ENCODE results near the gene MAN1C1. TPM values are rescaled to one million over a fixed set of nuclear protein-coding genes. Genes with fewer than 3 reads are reported as not detected.
A peak's percentile ranks its signal among the peaks of the same experiment; 100 is the strongest.

Gene MAN1C1
- polyA plus RNA-seq (ENCODE audit: insufficient read length) = 13.9 TPM
- long read RNA-seq, donor 1, full-length matches to known transcripts = 5 of 15 reads
- long read RNA-seq, donor 1, partial matches to known transcripts = 10 of 15 reads
- long read RNA-seq, donor 1, other reads (novel, unspliced or antisense) = 0 of 15 reads
- long read RNA-seq, donor 2, full-length matches to known transcripts = 6 of 29 reads
- long read RNA-seq, donor 2, partial matches to known transcripts = 23 of 29 reads
- long read RNA-seq, donor 2, other reads (novel, unspliced or antisense) = 0 of 29 reads
- long read RNA-seq, donor 3, full-length matches to known transcripts = 4 of 4 reads
- long read RNA-seq, donor 3, partial matches to known transcripts = 0 of 4 reads
- long read RNA-seq, donor 3, other reads (novel, unspliced or antisense) = 0 of 4 reads
- long read RNA-seq, donor 4, full-length matches to known transcripts = 1 of 1 reads
- long read RNA-seq, donor 4, partial matches to known transcripts = 0 of 1 reads
- long read RNA-seq, donor 4, other reads (novel, unspliced or antisense) = 0 of 1 reads
- long read RNA-seq, donor 5, full-length matches to known transcripts = 5 of 5 reads
- long read RNA-seq, donor 5, partial matches to known transcripts = 0 of 5 reads
- long read RNA-seq, donor 5, other reads (novel, unspliced or antisense) = 0 of 5 reads
- long read RNA-seq, donor 6, full-length matches to known transcripts = 4 of 1,511 reads
- long read RNA-seq, donor 6, partial matches to known transcripts = 1,484 of 1,511 reads
- long read RNA-seq, donor 6, other reads (novel, unspliced or antisense) = 23 of 1,511 reads
- long read RNA-seq, donor 7, full-length matches to known transcripts = 4 of 9 reads
- long read RNA-seq, donor 7, partial matches to known transcripts = 5 of 9 reads
- long read RNA-seq, donor 7, other reads (novel, unspliced or antisense) = 0 of 9 reads
- long read RNA-seq, donor 8, full-length matches to known transcripts = 2 of 2 reads
- long read RNA-seq, donor 8, partial matches to known transcripts = 0 of 2 reads
- long read RNA-seq, donor 8, other reads (novel, unspliced or antisense) = 0 of 2 reads

DNA sequence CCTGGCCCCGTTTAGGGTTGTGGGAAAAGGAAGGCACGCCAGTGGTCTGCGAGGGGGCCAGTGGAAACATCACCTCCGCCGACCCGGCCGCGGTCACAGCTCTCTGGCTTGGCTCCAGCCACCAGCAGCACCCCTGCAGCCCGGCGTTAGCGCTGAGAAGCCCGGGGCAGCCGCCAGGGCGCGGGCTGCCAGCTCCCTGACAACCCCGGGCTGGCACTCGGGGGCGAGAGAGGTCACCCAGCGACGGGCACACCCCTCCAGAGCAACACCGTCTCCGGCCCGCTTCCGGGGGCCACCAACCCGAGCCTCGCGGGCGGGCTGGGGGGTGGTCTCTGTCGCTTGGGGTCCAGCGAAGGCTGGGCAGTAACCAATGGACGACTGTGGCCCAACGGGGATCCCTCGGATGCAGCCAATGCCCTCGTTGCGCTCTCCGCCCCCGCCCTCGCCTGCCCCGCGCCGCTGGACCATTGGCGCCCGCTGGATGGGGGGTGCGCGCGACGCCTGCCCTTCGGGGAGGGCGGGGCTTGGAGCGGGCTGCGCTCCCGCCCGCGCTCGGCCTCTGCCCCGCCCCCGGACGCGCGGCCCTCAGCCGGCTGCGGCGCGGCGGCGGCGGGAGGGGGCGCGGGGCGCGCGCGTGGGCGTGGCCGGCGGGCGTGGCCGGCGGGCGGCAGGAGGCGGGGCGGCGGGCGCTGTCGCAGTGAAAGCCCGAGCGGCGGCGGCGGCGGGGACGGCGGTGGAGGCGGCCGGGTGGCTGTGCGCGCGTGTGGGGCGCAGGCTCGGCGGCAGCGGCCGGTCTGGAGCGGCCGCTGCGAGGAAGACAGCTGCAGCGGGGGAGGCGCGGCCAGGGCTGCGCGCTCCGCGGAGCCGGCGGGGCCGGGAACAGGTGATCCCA, at the start of gene MAN1C1:
TSS of gene MAN1C1 (plus strand) at position 697 of the 892 bp plus-strand sequence. CDS start 1,007 bp downstream, outside the sequence.
- DNase-seq = peak; percentile 83

DNA sequence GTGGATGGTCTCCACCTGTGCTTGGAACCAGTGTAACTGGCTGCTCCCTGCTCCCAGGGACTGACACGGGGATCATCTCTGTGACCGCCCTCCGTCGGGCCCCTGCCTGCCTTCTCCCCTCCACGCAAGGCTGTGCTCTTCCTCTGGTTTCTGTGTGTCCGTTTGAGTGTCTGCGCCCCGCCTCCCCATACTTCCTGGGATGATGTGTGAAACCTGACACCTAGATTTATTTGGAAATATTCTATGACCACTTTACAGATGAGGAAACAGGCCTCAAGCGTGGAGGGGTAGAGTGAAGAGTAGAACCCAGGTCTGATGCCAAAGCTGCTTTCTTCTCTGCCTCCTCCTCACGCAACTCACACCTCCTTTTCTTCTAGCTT, 48.9 kb upstream of the MAN1C1 start:
- no peak for DNase-seq

DNA sequence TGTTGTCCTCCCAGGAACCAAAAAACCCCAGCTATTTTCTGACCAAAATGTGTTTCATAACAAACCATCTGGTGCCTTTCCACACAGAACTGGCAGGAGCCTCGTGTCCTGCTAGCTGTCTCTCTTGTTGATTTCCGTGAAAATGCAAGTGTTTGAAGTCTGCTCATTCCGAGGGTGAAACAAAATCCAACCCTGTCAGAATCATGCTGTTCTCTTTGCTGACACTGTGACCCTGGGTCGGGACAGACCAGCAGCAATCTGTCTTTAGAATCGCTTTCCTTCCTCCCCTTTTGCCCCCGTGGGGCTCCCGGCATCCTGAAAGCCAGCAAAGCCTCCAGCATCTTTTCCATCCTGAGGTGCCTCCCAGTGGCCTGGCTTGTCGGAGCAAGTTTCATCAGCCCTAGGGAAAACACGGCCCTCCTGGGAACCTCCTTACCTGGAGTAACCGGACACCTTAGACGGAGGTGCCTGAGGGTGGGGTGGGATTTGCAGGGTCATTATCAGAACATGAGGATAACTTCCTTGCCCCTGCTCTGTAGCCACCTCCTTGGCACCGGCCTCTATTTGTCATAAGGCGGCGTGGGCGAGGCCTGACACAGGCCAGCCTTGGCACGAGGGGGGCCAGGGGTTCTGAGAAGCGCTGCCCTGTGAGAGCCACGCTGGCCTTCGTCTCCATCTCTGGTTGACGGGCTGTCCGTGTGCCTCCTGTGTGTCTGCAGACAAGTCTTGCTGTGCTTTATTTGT, 48.3 kb upstream of the MAN1C1 start:
- no peak for DNase-seq

DNA sequence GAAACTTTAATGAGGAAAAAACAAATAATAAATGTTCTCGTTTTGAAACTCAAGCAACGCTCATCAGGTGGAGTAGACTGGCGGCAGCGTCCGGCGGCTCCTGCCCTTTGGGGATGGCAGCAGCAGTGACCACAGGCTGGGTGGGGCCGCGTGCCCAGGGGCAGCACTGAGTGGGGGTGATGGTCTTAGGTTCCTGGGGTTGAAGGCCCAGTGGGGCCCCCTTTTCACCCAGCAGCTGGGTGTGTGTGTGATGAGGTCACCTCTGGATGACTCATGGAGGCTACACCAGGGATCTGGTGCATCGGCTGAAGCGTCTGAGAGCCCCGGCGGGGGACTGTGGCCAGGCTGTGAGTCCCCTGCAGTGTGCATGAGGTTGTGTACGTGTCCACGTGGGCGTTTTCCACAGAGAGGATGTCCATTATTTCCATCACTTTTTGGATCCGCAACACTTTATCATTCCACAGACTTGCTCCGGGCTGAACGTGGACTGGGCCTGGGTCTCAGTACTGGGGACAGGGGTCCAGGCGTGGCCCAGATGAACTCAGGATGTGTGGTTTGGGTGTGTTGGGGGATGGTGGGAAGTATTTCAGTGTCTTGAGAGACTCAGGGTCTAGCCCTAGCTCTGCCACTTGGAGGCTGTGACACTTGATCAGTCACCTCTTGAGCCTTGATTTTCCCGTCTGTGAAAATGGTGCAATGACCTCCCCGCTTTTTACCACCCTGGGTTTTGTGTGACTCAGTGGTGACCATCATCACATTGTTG, 47.6 kb upstream of the MAN1C1 start:
- no peak for DNase-seq

DNA sequence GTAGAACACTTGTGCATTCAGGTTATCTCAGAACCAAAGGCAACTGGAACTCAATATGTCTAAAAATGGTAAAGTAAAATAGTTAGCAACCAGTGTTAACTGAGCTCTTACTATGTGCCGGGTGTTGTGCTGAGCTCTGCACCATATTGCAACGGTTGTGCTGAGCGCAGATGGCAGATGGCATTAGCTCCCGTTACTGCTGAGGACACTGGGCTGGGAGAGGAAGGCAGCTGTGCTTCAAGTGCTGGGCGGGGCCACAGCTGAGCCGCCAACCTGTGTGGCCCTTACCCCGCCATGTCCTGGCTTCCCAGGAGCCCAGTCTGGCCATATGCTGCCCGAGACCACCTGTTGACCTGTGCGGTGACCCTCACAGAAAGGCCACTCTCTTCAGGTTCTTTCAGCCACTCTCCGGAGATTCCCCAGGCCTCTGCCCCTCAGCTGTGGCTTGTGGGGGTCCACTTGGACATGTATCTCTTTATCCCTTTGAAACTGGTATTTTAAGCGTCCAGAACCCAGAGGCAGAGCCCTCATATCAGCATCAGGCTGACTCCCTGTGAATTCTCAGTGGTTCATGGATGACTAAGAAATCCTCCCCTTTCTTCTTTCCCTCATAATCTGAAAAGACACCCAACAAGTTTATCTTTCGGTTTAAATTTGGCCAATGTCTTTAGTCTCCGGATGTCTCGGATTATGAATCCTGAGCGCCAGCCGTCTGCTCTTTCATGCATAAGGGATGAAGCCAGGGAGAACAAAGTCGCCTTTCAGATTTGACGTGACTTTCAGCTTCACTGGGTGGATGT, 46.8 kb upstream of the MAN1C1 start:
- DNase-seq = no peak

DNA sequence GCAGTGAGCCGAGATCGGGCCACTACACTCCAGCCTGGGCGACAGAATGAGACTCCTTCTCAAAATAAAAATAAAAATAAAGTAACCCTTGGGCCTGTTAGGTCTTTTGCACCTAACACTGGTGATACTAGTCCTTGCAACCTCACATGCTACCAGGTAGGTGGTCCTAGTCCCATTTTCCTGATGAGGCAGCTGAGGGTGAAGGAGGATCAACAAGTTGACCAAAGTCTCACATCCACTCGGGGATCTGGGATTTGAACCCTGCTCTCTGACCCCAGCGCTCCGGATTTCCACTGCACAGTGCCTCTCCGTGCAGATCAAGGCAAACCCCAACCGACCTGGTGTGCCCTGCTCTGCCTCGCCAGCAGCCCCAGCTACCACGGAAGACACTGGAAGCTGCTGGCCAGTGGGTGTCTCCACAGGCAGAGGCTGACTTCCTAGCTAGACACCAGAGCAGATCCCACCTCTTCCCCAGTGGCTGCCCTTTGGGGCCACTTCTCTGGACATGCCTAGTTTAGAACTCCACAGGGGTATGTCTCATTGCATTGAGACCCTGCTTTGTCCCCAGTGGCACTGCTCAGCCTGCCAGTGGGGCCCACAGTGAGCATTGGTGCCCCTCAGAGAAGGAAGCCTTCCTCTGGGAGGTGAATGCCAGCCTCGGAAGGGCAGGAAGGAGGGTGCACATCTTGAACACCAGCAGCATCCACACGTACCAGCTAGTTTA, 45.6 kb upstream of the MAN1C1 start:
- no peak for DNase-seq

DNA sequence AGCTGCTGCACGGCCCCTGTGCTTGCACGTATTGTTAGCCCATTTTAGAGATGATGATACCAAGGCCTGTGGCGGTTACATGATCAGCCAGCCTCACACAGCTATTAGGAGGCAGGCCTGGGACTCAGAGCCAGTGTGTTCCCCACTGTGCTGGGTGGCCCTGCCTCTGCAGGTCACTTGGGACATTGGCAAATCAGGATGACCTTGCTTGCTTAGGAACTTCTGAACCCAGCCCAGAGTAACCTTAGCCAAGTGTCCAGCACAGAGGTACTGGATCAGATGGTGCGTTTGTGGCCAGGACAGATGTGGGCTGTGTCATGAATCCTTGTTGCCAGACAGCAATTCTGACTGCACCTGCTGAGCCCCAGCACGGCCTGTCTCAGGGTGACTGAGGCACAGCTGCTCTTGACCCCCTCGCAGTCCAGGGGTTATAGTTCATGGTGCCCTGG, 45.0 kb upstream of the MAN1C1 start:
- DNase-seq = no peak

DNA sequence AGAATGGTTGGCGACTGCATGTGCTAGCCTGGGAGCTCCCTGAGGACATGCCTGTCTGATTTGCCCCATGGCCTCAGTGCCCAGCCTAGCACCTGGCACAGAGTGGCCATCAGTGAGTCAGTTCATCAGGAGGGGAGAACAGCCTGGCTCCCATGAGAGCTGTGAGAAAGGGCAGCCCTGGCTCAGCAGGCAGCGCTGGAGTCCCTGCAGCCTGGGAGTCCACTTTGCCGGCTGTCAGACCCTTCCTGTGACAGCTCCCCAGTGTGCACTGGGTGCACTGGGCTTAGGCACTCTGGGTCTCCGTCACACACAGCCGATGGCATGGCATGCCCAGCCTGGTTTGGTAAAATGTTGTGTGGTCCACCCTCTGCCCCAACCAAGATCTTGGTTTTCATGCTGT, 44.5 kb upstream of the MAN1C1 start:
- DNase-seq = no peak

DNA sequence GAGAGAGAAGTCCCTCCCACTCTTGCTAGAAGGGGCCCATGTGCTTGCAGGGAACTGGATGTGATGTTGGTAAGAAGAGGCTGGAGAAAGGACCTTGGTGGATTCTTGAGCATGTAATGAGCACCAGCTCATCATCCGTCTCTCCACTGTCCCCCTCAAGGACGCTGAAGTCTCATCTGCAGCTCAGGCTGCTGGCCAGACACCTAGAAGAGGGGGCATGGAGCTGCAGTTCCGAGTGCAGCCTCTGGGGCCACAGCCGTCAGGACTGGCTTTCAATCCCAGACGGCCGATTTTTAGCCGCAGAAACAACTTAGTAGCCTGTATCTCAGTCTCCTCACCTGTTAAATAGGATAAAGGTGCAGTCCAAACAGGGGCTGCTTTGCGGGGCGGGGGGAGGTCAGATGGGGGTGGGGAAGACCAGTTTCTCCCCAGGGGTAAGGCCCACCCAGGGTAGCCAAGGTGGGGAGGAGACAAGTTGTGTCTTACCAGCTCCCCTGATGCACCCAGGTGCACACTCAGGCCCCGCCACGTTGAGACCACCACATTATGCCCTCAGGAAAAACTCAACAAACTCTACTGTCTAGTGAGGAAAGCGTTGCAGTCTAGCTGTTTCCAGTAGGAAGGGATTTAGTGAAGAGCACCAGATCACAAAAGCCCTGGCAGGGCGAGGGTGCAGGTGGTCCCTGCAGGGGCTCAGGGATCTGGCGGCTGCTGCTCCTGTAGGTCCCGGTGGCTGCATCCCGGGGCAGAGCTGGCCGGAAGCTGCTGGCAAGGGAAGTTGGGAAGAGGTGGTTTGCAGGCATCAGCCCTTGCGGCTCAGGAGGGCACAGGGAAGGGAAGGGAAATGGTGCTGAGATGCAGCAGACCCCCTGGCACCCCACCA, 43.6 kb upstream of the MAN1C1 start:
- no peak for DNase-seq

DNA sequence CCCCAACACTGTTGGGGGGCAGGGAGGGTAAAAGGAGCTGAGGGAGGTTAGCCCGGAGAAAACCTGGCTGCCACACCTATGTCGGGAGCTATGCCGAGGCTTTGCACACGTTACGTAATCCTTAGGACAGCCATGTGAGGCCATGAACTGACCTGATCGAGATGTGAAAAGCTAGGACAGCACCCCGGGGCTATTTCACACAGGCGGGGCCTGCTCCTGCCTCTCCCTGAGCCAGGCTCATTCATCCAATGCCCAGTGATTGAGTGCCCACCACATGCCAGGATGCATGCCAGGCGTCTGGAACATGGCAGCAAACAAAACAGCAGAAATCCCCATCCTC, 43.0 kb upstream of the MAN1C1 start:
- DNase-seq = no peak

DNA sequence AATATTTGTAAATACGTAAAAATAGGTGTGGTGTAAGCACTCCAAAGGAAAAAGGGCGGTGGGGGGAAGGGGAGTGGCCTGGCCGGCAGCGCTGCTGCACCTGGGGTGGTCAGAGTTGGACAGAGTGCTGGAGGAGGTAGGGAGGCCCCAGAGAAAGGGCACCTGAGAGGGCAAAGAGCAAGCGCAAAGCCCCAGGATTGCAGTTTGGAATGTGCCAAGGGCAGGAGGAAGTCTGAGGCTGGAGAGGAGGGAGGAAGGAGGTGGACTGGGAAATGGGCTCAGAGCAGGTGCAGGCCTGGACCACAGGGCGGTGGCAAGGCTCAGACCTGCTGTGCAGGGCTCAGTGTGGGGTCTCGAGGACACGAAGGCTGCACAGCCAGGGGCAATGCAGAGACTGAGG, 42.6 kb upstream of the MAN1C1 start:
- no peak for DNase-seq

DNA sequence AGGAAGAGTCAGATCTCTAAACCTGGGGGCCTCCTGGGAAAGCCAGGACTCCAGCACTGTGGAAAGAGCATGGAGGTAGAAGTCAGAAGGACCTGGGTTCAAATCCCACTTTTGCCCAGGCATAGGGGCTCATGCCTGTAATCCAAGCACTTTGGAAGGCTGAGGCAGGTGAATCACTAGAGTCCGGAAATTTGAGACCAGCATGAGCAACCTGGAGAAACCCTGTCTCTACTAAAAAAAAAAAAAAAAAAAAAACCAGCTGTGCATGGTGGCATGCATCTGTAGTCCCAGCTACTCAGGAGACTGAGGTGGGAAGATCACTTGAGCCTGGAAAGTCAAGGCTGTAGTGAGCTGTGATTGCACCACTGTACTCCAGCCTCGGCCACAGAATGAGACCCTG, 41.4 kb upstream of the MAN1C1 start:
- no peak for DNase-seq

DNA sequence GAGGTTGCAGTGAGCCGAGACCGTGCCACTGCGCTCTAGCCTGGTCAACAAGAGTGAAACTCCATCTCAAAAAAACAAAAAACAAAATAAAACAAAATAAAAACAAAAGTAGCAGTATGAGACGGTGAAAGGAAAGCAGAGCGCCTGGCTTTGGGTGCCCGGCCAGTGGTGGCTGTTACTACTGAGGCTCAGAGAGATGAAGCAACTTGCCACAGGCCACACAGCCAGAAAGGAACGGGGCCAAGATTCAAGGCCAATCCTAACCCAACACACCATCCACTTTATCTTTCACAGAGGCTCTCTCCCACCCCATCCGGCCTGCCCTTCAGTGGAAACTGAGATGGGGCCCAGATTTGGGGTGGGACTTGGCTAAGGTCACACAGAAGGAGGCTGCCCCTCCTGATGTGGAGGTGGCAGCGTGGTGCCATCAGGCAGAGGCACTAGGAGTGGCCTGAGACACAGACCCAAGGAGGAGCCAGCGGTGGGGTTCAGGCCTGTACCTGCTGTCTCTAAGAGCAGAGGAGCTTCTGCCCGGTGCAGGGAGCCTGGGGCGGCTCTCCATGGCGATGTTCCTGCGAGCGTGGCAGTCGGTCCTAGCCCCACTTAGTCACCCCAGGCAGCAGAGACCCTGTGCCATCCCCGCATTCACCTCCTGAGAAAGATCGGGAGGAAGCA, 40.0 kb upstream of the MAN1C1 start:
- no peak for DNase-seq

DNA sequence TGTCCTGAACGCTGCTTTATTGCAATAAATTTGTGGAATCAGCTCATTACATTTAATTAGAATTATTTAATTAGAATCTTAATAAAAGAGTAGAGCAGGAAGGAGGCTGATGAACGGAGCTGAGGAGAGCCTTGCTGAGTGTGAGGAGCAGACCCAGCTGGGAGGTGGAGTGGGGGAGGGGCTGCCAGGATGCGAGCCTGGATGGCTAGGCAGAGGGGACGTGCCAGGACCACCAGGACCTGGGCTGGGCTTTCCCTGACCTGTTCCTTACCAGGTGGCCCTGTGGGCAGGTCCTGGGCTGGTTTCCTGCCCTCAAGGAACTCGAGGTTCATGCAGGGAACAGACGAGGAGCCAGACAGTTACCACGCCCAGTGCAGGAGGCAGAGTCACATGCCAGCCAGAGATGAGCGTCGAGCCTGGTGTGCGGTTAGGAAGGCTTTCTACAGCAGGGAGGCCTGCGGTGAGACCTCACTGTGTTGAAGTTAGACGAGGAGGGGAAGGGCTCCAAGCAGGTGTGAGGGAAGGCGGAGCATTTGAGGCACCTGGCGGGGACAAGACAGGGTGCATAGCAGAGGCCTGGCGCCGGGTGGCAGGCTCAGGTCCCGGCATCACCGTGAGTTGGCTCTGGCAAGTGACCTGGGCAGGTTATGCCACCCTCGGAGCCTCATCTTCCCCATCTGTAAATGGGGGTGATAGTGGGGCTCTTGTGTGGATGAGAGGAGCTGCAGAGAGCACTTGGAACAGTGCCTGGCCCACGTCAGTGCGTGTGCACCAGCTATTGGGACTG, 39.3 kb upstream of the MAN1C1 start:
- DNase-seq = no peak

DNA sequence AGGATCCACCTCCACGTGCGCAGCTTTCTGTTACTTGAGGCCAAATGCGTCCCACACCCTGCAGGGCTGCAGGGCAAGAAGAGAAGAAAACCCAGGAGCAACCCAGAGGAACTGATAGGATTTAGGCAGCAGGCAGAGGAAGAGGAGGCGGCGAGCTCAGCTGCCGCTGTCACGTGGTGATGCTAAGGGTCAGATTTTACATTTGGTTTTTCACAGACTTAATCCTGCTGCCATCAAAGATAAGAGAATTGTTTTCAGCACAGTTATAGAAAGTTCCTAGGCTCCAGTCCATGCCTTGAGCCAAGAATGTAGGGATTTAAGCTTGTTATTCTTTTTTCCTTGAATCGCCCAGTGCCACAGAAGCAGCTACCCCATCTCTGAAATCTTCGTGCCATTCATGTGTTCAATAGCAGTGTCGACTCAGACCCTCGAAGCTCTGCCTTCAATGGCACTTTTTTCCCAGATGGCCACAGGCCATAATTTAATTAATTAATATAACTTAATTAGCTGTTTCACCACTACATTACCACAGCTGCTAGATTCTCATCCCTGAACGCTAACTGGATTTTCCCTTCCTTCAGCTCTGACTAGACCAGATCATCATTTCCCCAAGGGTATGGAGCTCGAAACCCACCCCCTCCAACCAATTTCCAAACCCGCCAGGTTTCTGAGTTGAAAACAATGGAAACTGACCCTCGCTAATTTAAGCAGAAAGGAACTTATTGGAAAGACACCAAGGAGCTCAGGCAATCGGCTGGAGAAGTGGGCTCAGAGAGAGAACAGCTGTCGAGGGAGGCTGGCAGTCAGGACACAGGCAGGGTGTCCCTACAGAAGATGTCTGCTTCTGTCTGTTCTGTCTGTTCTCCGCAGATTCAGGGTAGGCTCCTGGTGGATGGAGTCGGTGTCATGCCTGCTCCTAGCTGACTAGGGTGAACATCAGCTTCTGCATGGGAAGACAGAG, 37.0 kb upstream of the MAN1C1 start:
- no peak for DNase-seq

All from left kidney (tissue), 8 donors.